Spleen (tissue), 11 donors: ENCODE data around the gene CFAP157. TPM values are rescaled to one million over a fixed set of nuclear protein-coding genes. Genes with fewer than 3 reads are reported as not detected.

Source experiments
- DNase-seq: peaks from one replicate; pipeline ENCODE4 v3.0.0-alpha.2; 2020
- H3K27ac ChIP-seq, 8 donors: fragments of 200-600 bp; sonication (generic) in 7 of 8; 1 replicate in 4 of 8; 2 replicates in 4 of 8; pipeline versions ENCODE4 v1.5.0 to v1.8.0; 2016 to 2021; ENCODE audit warnings: inconsistent platforms in 4 of 8, mild to moderate bottlenecking in 4 of 8, moderate library complexity in 1 of 8
- H3K27me3 ChIP-seq, 7 donors: fragments of 200-600 bp; sonication (generic) in 6 of 7; replicated peaks in 1 of 7; 1 replicate in 4 of 7; 2 replicates in 3 of 7; pipeline versions ENCODE4 v1.5.0 to v1.8.0; 2016 to 2021; ENCODE audit warnings: inconsistent platforms in 3 of 7, mild to moderate bottlenecking in 1 of 7
- H3K36me3 ChIP-seq, 6 donors: fragments of 200-600 bp; sonication (generic) in 5 of 6; 1 replicate in 4 of 6; 2 replicates in 2 of 6; pipeline versions ENCODE4 v1.5.0 to v1.8.0; 2016 to 2021; ENCODE audit warnings: inconsistent platforms in 2 of 6
- H3K4me1 ChIP-seq, 6 donors: fragments of 200-600 bp; sonication (generic) in 5 of 6; 1 replicate in 3 of 6; 2 replicates in 3 of 6; pipeline versions ENCODE4 v1.5.0 to v1.8.0; 2016 to 2021; ENCODE audit warnings: inconsistent platforms in 3 of 6
- H3K4me3 ChIP-seq, 8 donors: fragments of 200-600 bp; sonication (generic) in 7 of 8; 1 replicate in 4 of 8; 2 replicates in 4 of 8; pipeline versions ENCODE4 v1.5.0 to v1.8.0; 2016 to 2021; ENCODE audit warnings: inconsistent platforms in 4 of 8, mild to moderate bottlenecking in 4 of 8, moderate library complexity in 2 of 8
- H3K9me3 ChIP-seq, 8 donors: fragments of 200-600 bp; sonication (generic) in 7 of 8; 1 replicate in 4 of 8; 2 replicates in 4 of 8; pipeline versions ENCODE4 v1.5.0 to v1.8.0; 2016 to 2021; ENCODE audit warnings: inconsistent platforms in 4 of 8
- POLR2A ChIP-seq, 3 donors: fragments of 450-650 bp; IDR thresholded peaks; one replicate each; pipeline ENCODE4 v1.5.1; 2017; ENCODE audit warnings: antibody characterized with exemption in 3 of 3, mild to moderate bottlenecking in 1 of 3
- POLR2AphosphoS5 ChIP-seq, 3 donors: sonication (generic); formaldehyde crosslinking; IDR thresholded peaks; one replicate each; pipeline ENCODE4 v1.5.1; 2017; ENCODE audit warnings: antibody characterized with exemption in 3 of 3
- WGBS, 5 donors: extraction: QIAGEN DNeasy Blood & Tissue Kit in 3 of 5; methylation state at CpG; one replicate each; pipeline versions ENCODE4 v1.1.5 to v1.1.7; 2013 to 2018; 5-methylcytosine and 5-hydroxymethylcytosine counted together
- intact Hi-C: fragments of 100-400 bp; cut with DNase I; formaldehyde crosslinking; loops from one replicate; pipeline ENCODE4 v1.15.0; 2023; ENCODE audit warnings: low total_unique reads
- polyA plus RNA-seq, 3 donors: library from polyadenylated mRNA; stranded (reverse); fragments of 200-250 nt; gene quantifications; one replicate each; pipeline ENCODE4 v1.2.1, GENCODE V29; 2013
- total RNA-seq, 7 donors: library from RNA; depleted of rRNA in 3 of 7; stranded (reverse); fragments of >200 nt in 3 of 7; fragmentation: NEBNext Ultra II Directional in 4 of 7; extraction: Animal tissue kit (Norgen Biotek cat#: 25700) in 4 of 7; gene quantifications; one replicate each; pipeline versions ENCODE4 v1.1.0 to v1.2.1, GENCODE V29; 2016 to 2021
- TF ChIP-seq, protein P1 (sequence below), 11 experiments: fragments of 200-600 bp in 7 of 11; fragments of 450-650 bp in 4 of 11; sonication (generic) in 4 of 11; IDR thresholded peaks in 8 of 11; conservative IDR thresholded peaks in 3 of 11; 1 replicate in 7 of 11; 2 replicates in 4 of 11; pipeline versions ENCODE4 v1.4.0 to v1.8.0; 2016 to 2021; ENCODE audit warnings: antibody characterized with exemption in 11 of 11, inconsistent platforms in 4 of 11, mild to moderate bottlenecking in 1 of 11
- donor health status: healthy with polysubstance abuse.
- donor health status: DM: no; HTN: no; CAD: no; lungs with moderate emphysema.
- donor health status: DM: no; HTN: no; CAD: no.
- donor health status: Bipolar disorder and iron deficiency.
- donor health status: healthy.
- donor health status: DM: no; HTN: no; CAD: no.
- donor health status: DM: yes; HTN: yes; CAD: no.

Gene CFAP157
- total and polyA plus RNA-seq, 10 donors, result 0.09 to 0.21 (median 0.13) TPM; not detected in 3

DNA sequence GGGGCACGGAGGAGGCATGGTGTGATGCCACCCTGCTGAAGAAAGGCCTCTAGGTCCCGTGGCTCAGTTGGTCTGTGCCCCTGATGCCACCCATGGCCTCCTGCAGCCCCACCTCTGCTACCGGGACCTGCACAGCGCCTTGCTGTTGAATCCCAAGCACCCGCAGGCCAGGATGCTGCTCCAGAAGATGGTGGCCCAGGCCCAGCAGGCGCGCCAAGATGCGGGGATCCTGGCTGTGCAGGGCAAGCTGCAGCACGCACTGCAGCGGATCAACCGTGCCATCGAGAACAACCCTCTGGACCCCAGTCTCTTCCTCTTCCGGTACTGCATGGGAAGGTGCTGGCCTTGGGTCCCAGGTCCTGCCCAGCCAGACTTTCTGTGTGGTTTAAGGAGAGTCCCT, 16.2 kb downstream of the CFAP157 start:
- 89 to 96% (median 92%) methylated on average over 11 to 13 of the region's 13 CpGs for WGBS, 5 donors
- Histone ChIP-seq H3K27ac (no peak overlapping the region), H3K4me3 (no peak overlapping the region), H3K4me1 (peaks cover 0 to 28% (median 6%) of the 10 kb centered on the region in 6 donors), H3K36me3 (no peaks in the 10 kb centered on the region), H3K27me3 (peaks cover 0 to 2% (median 0%) of the 10 kb centered on the region in 7 donors), H3K9me3 (no peaks in the 10 kb centered on the region)
- no peak for DNase-seq
- TF ChIP-seq, protein P1, sequence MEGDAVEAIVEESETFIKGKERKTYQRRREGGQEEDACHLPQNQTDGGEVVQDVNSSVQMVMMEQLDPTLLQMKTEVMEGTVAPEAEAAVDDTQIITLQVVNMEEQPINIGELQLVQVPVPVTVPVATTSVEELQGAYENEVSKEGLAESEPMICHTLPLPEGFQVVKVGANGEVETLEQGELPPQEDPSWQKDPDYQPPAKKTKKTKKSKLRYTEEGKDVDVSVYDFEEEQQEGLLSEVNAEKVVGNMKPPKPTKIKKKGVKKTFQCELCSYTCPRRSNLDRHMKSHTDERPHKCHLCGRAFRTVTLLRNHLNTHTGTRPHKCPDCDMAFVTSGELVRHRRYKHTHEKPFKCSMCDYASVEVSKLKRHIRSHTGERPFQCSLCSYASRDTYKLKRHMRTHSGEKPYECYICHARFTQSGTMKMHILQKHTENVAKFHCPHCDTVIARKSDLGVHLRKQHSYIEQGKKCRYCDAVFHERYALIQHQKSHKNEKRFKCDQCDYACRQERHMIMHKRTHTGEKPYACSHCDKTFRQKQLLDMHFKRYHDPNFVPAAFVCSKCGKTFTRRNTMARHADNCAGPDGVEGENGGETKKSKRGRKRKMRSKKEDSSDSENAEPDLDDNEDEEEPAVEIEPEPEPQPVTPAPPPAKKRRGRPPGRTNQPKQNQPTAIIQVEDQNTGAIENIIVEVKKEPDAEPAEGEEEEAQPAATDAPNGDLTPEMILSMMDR (IDR thresholded peaks at IDR 0.05 in 8 of 11, conservative IDR thresholded peaks at IDR 0.05 in 3 of 11), result no peak
- TF ChIP-seq POLR2A (IDR thresholded peaks at IDR 0.05), result no peak
- TF ChIP-seq POLR2AphosphoS5 (IDR thresholded peaks at IDR 0.05), result no peak
- intact Hi-C loops, result loop anchor here (10.0 kb wide), 1 partner anchor 218 kb away; no protein-coding TSS in a partner anchor

- intact Hi-C loops, result loop anchor here (10.0 kb wide), 1 partner anchor 219 kb away; no protein-coding TSS in a partner anchor
- Histone ChIP-seq H3K4me1 (peaks cover 0 to 28% (median 6%) of the 10 kb centered on the region in 6 donors), H3K4me3 (no peak overlapping the region), H3K36me3 (no peaks in the 10 kb centered on the region), H3K27ac (no peak overlapping the region), H3K9me3 (no peaks in the 10 kb centered on the region), H3K27me3 (peaks cover 0 to 2% (median 0%) of the 10 kb centered on the region in 7 donors)
- DNase-seq, result no peak
- 74 to 86% (median 78%) methylated on average over 5 of the region's 5 CpGs for WGBS, 5 donors
- TF ChIP-seq POLR2A (IDR thresholded peaks at IDR 0.05) (no peak), POLR2AphosphoS5 (IDR thresholded peaks at IDR 0.05) (no peak)
- TF ChIP-seq, protein P1 (IDR thresholded peaks at IDR 0.05 in 8 of 11, conservative IDR thresholded peaks at IDR 0.05 in 3 of 11), result no peak
Observed at GRCh38 chr9:127723444-127723843, 16.7 kb downstream of the CFAP157 start.

GRCh38 chr9:127724012-127724411, 17.2 kb downstream of the CFAP157 start:
- 63 to 75% (median 65%) methylated on average over 16 to 23 of the region's 23 CpGs for WGBS, 5 donors
- H3K36me3 ChIP-seq, result no peaks in the 10 kb centered on the region
- peaks cover 0 to 2% (median 0%) of the 10 kb centered on the region in 7 donors for H3K27me3 ChIP-seq
- TF ChIP-seq POLR2AphosphoS5 (IDR thresholded peaks at IDR 0.05), result no peak
- TF ChIP-seq POLR2A (IDR thresholded peaks at IDR 0.05), result no peak
- TF ChIP-seq, protein P1 (IDR thresholded peaks at IDR 0.05 in 8 of 11, conservative IDR thresholded peaks at IDR 0.05 in 3 of 11), result no peak
- H3K9me3 ChIP-seq, result no peaks in the 10 kb centered on the region
- DNase-seq, result no peak
- peaks cover 0 to 27% (median 6%) of the 10 kb centered on the region in 6 donors for H3K4me1 ChIP-seq
- no peak overlapping the region for H3K4me3 ChIP-seq
- no peak overlapping the region for H3K27ac ChIP-seq
- intact Hi-C loops, result loop anchor here (10.0 kb wide), 1 partner anchor 219 kb away; no protein-coding TSS in a partner anchor

- WGBS, 5 donors, result 70 to 86% (median 79%) methylated on average over 6 to 8 of the region's 8 CpGs
- TF ChIP-seq, protein P1 (IDR thresholded peaks at IDR 0.05 in 8 of 11, conservative IDR thresholded peaks at IDR 0.05 in 3 of 11), result no peak
- TF ChIP-seq POLR2AphosphoS5 (IDR thresholded peaks at IDR 0.05) (no peak), POLR2A (IDR thresholded peaks at IDR 0.05) (no peak)
- Histone ChIP-seq H3K9me3 (no peaks in the 10 kb centered on the region), H3K36me3 (peaks cover 0 to 19% (median 9%) of the 10 kb centered on the region in 6 donors), H3K4me1 (peaks cover 0 to 31% (median 19%) of the 10 kb centered on the region in 6 donors), H3K27ac (no peak overlapping the region), H3K4me3 (no peak overlapping the region), H3K27me3 (peaks cover 0 to 2% (median 0%) of the 10 kb centered on the region in 7 donors)
- intact Hi-C loops, result loop anchor here (10.0 kb wide), 1 partner anchor 222 kb away; no protein-coding TSS in a partner anchor
- DNase-seq, result no peak
Observed at GRCh38 chr9:127726871-127727270, 20.1 kb downstream of the CFAP157 start.
